SK-N-DZ (cell line): Measurements from ENCODE around the gene PLXNC1.

ENCODE experiments used
- DNase-seq: peaks from one replicate; pipeline ENCODE4 v3.0.0-alpha.2; 2015; ENCODE audit warnings: low spot score

Gene PLXNC1

DNA sequence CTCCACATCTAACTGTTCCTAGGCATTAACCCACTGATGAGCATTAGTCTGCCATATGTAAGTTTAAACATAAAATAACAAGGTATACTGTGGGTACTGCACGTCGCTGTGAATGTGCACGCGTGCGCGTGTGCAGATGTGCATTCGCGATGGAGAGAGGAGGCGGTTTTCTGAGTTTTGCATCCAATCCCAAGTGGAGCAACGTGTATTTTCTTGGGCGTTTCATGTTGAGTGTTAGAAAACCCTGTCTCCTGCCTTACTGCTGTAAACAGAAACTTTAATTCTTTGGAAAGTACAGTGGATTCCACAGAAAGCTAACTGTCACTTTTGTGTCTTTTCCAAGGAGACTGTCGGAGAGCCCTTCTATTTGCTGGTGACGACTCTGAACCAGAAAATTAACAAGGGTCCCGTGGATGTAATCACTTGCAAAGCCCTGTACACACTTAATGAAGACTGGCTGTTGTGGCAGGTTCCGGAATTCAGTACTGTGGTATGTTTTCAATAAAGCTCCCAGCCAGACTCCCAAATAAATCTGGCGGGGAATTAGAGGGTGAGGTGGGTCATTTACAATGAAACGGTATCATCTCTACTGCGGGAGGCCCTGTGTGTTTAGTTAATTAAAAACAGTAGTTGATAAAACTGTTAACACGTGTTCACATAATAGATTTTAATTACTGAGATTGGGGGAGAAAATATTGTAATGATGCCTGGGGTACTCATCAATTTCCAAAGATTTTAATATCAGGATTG is 116.5 kb downstream of the PLXNC1 start:
- DNase-seq, result no peak

GRCh38 chr12:94265539-94265938 is 117.2 kb downstream of the PLXNC1 start:
- no peak for DNase-seq

- DNase-seq, result no peak
These were observed 117.8 kb downstream of the PLXNC1 start for GRCh38 chr12:94265966-94266745.

GRCh38 chr12:94266796-94267536 is 118.6 kb downstream of the PLXNC1 start:
- DNase-seq, result no peak

GRCh38 chr12:94267537-94267872 is 119.1 kb downstream of the PLXNC1 start:
- DNase-seq, result no peak

GRCh38 chr12:94267921-94268471 is 119.6 kb downstream of the PLXNC1 start:
- no peak for DNase-seq

DNA sequence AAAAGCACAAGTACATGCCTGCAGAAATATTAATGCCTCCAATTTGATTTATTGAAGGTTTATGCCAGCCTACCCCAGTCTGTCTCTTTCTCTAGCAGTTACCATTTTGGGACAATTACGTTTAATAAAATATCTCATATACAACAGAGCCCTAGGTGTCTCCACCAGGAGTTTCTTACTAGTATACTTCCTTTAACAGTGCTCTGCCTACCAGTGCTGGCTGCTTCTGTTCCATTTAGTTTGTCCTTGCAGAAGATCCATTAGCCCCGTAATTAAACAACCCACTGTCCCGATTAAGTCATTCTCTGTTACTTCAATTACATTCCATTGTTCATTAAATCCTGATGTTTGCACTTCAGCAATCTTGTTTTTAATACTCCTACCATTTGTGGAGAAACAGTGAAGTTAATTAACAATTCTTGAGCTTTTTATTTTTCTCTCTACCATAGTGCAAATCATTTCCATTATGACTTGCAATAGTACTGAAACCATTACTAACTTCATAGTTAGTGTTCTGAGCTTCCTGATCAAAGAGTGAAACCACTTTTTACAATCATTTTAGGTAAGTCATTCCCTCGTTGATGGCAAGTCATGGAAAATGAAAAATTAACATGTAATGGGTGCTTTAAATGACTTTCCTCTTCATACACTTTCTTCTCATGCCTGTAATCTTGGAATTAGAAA is 121.1 kb downstream of the PLXNC1 start:
- DNase-seq, result no peak

DNA sequence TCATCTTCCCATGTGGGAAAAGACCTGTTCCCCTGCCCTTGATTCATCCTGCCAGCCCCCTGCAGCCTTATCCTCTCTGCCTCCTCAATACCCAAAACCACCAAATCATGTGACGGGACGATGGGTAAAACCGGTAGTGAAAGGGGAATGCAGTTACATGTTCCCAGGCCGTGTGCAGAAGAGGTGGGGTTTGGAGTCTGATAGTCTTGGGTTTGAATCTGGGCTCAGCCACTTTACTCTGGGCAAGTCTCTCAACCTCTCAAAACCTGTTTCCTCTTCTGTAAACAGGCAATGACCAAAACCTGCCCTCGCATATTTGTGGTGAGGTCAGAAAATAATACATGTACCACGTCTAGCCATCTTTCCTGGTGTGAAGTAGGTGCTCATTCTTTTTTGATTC is 123.0 kb downstream of the PLXNC1 start:
- no peak for DNase-seq

DNA sequence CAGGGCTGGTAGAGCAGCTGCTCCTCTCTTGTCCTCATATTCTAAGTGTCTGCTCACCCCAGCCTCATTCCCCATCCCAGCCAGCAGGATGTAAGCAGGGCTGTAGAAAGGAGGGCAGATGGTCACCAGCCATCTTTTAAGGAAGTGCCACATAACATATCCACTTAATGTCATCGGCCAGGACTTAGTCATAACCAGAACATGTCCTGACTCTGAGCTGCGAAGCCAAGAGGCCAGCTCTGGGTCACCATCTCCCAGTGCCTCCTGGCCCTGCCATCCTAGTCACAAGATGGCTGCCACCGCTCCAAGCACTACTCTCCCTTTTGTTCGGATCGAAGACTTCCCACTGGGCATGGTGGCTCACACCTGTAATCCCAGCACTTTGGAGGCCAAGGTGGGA is 123.9 kb downstream of the PLXNC1 start:
- no peak for DNase-seq

DNA sequence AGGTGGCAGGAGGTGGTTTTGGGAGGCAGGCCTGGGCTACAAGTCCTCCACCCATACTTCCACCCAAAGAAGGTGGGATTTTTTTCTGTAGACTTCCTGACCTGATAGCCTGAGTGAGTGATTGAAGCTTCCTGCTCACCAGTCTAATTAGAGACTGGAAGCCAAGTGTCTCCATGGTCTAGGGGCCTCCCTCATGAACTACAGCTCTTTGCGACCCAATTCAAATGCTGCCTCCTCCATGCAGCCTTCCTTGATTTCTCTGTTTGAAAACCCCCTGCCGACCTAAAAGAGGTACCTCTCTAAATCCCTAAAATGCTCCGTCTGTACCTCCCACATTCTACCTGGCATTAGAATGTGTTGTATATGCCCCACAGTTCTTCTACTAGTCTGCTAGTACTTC is 124.9 kb downstream of the PLXNC1 start:
- DNase-seq, result no peak

DNA sequence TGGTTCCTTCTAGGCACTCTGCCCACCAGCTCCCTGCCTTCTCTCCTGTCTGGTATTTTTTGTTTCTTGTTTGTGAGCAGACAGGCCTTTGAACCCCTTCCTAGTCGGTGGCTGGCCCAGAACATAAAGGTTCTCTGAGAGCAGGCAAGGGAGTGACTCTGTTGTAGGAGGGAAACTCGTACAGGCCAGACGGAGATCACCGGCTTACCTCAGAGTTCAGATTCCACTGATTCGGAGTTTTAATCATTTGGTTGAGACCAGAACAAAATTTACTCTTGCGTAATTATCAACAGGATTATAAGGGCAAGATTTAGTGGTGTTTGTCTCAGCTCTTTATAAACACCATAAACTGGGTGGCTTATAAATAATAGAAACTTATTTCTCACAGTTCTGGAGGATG is 128.3 kb downstream of the PLXNC1 start:
- DNase-seq, result no peak

DNA sequence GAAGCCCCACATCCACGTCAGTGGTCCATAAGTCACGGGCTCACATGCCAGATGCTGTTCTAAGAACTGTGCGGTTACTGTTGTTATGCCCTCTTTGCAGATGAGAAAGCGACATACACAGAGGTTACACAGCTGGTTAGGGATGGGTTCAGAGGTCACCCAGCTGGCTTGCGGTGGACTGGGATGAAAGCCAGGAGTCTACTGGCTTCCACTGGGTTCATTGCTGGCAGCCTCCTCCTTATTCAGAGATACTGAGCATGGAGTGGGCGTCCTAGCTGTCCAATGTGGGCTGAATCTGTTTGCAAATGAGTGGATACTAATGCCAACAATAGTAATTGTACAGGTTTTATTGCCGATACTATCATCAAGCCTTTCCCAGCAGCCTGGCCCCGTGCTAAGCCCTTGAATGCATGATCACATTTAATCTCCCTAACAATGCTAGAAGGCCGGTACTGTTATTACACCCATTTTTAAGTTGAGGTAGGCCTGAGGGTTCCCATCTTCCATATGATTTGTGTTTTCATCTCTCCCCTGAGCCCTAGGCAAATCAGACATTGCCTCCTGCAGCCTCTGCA is 129.1 kb downstream of the PLXNC1 start:
- no peak for DNase-seq

GRCh38 chr12:94280063-94280462 is 131.7 kb downstream of the PLXNC1 start:
- no peak for DNase-seq

GRCh38 chr12:94282675-94283074 is 134.3 kb downstream of the PLXNC1 start:
- DNase-seq, result no peak

- DNase-seq, result no peak
These were observed 135.7 kb downstream of the PLXNC1 start for GRCh38 chr12:94284046-94284445.

GRCh38 chr12:94284859-94285258 is 136.5 kb downstream of the PLXNC1 start:
- DNase-seq, result no peak

- peak; percentile 70 for DNase-seq
These were observed 137.7 kb downstream of the PLXNC1 start for GRCh38 chr12:94285943-94286582.

GRCh38 chr12:94286583-94287244 is 138.3 kb downstream of the PLXNC1 start:
- DNase-seq, result peak; percentile 65

GRCh38 chr12:94287245-94287628 is 138.9 kb downstream of the PLXNC1 start:
- no peak for DNase-seq
